IMR-90 (cell line): ENCODE measurements around the gene SEMA4D. TPM values are rescaled to one million over a fixed set of nuclear protein-coding genes. Genes with fewer than 3 reads are reported as not detected.

Experiments used
- ATAC-seq: fragments of 200-7000 bp; cut with Tn5 transposase; 2 replicates; pipeline ENCODE4 v1.9.1; 2020; ENCODE audit warnings: low read depth, mild to moderate bottlenecking, moderate library complexity
- BruUV-seq: library from RNA; stranded (reverse); fragments of 400-500 nt; replicated peaks from 2 replicates; lab custom pipeline; 2021; lab: Mats Ljungman, UMichigan
- CTCF ChIA-PET: fragments of 300-600 bp; formaldehyde crosslinking; extraction: SDS; loops from one replicate; lab custom pipeline; 2021; ENCODE audit warnings: antibody characterized with exemption; lab: Yijun Ruan, JAX
- POLR2A ChIA-PET: fragments of 300-600 bp; sonication (Branson Sonifier 250); formaldehyde crosslinking; loops from one replicate; lab custom pipeline; 2022; ENCODE audit warnings: antibody characterized with exemption; ENCODE audit not compliant: unreplicated experiment; lab: Charles Lee
- DNase-seq: peaks from one replicate; pipeline ENCODE4 v3.0.0; 2013
- H2AFZ ChIP-seq: replicated peaks from 2 replicates; pipeline ENCODE3; 2013; ENCODE audit warnings: low read length, mild to moderate bottlenecking; ENCODE audit not compliant: poor library complexity
- H2AK5ac ChIP-seq: 2 replicates; pipeline ENCODE4 v1.6.1; 2013; ENCODE audit warnings: low read depth, low read length, inconsistent platforms
- H2AK9ac ChIP-seq: replicated peaks from 2 replicates; pipeline ENCODE3; 2013; ENCODE audit warnings: mild to moderate bottlenecking, low read depth, low read length, moderate library complexity; ENCODE audit not compliant: poor library complexity
- H2BK120ac ChIP-seq: 2 replicates; pipeline ENCODE4 v1.6.1; 2013; ENCODE audit warnings: low read depth, low read length, inconsistent platforms
- H2BK15ac ChIP-seq: 3 replicates; pipeline ENCODE4 v1.6.1; 2013; ENCODE audit warnings: low read depth, low read length, inconsistent platforms
- H2BK20ac ChIP-seq: 2 replicates; pipeline ENCODE4 v1.6.1; 2013; ENCODE audit warnings: low read depth, mild to moderate bottlenecking, inconsistent platforms, low read length, moderate library complexity
- H2BK5ac ChIP-seq: 2 replicates; pipeline ENCODE4 v1.6.1; 2013; ENCODE audit warnings: mild to moderate bottlenecking, low read depth, low read length, inconsistent platforms; ENCODE audit not compliant: poor library complexity, severe bottlenecking
- H3K14ac ChIP-seq: replicated peaks from 2 replicates; pipeline ENCODE4 v1.6.1; 2013; ENCODE audit warnings: low read depth, low read length, inconsistent platforms
- H3K18ac ChIP-seq: 2 replicates; pipeline ENCODE4 v1.6.1; 2013; ENCODE audit warnings: low read depth, low read length, control low read depth
- H3K23ac ChIP-seq: 2 replicates; pipeline ENCODE4 v1.6.1; 2013; ENCODE audit warnings: low read depth, low read length, inconsistent platforms
- H3K27ac ChIP-seq: 2 replicates; pipeline ENCODE4 v1.5.1; 2013; ENCODE audit warnings: mild to moderate bottlenecking, control low read depth, low read length; ENCODE audit not compliant: insufficient read depth
- H3K27me3 ChIP-seq: 2 replicates; pipeline ENCODE4 v1.6.1; 2013; ENCODE audit warnings: low read length; ENCODE audit not compliant: control insufficient read depth, insufficient read depth
- H3K36me3 ChIP-seq: 2 replicates; pipeline ENCODE4 v1.6.1; 2013; ENCODE audit warnings: low read length, mixed read lengths; ENCODE audit not compliant: control insufficient read depth, insufficient read depth
- H3K4ac ChIP-seq: 2 replicates; pipeline ENCODE4 v1.6.1; 2013; ENCODE audit warnings: low read depth, low read length, inconsistent platforms
- H3K4me1 ChIP-seq: 2 replicates; pipeline ENCODE4 v1.6.1; 2013; ENCODE audit warnings: low read length, mixed read lengths; ENCODE audit not compliant: control insufficient read depth, insufficient read depth
- H3K4me2 ChIP-seq: 2 replicates; pipeline ENCODE4 v1.6.1; 2013; ENCODE audit warnings: low read depth, mild to moderate bottlenecking, control low read depth, low read length, moderate library complexity
- H3K4me3 ChIP-seq: 2 replicates; pipeline ENCODE4 v1.5.1; 2013; ENCODE audit warnings: low read depth, mild to moderate bottlenecking, control low read depth, low read length, moderate library complexity; ENCODE audit not compliant: insufficient read depth
- H3K56ac ChIP-seq: 2 replicates; pipeline ENCODE4 v1.6.1; 2013; ENCODE audit warnings: low read length, inconsistent platforms; ENCODE audit not compliant: insufficient read depth; ENCODE audit errors: extremely low read depth
- H3K79me1 ChIP-seq, 2 experiments: 2 replicates each; pipeline ENCODE4 v1.6.1; 2013; ENCODE audit warnings: low read length in 2 of 2, inconsistent platforms in 1 of 2, low read depth in 1 of 2
- H3K9ac ChIP-seq: 2 replicates; pipeline ENCODE4 v1.6.1; 2013; ENCODE audit warnings: low read depth, low read length, control low read depth
- H3K9me1 ChIP-seq: 2 replicates; pipeline ENCODE4 v1.6.1; 2013; ENCODE audit warnings: low read length, inconsistent platforms; ENCODE audit not compliant: insufficient read depth
- H3K9me3 ChIP-seq: 2 replicates; pipeline ENCODE4 v1.6.1; 2013; ENCODE audit warnings: low read length; ENCODE audit not compliant: control insufficient read depth, insufficient read depth
- H4K20me1 ChIP-seq: 2 replicates; pipeline ENCODE4 v1.6.1; 2013; ENCODE audit warnings: low read length, inconsistent platforms; ENCODE audit not compliant: insufficient read depth
- H4K5ac ChIP-seq: 2 replicates; pipeline ENCODE4 v1.6.1; 2013; ENCODE audit warnings: mild to moderate bottlenecking, low read depth, low read length, control low read depth
- H4K8ac ChIP-seq, 2 experiments: 2 replicates each; pipeline ENCODE4 v1.6.1; 2013; ENCODE audit warnings: low read depth in 2 of 2, low read length in 2 of 2, control low read depth in 1 of 2, inconsistent platforms in 1 of 2
- H4K91ac ChIP-seq: 2 replicates; pipeline ENCODE4 v1.6.1; 2013; ENCODE audit warnings: low read depth, low read length, inconsistent platforms; ENCODE audit not compliant: insufficient read depth
- BHLHE40 ChIP-seq: fragments of 150-350 bp; IDR thresholded peaks from 2 replicates; pipeline ENCODE4 v1.6.1; 2016; ENCODE audit warnings: mild to moderate bottlenecking, low read depth, low read length
- CEBPB ChIP-seq: IDR thresholded peaks from 2 replicates; pipeline ENCODE4 v1.6.1; 2012; ENCODE audit warnings: low read depth, low read length, improper control_type of control experiment
- CHD1 ChIP-seq: IDR thresholded peaks from 2 replicates; pipeline ENCODE4 v1.6.1; 2012; ENCODE audit warnings: low read depth, low read length, improper control_type of control experiment
- FOS ChIP-seq: fragments of 150-350 bp; IDR thresholded peaks from 2 replicates; pipeline ENCODE4 v1.6.1; 2016; ENCODE audit warnings: low read depth, low read length
- MAFK ChIP-seq: IDR thresholded peaks from 2 replicates; pipeline ENCODE4 v1.6.1; 2012; ENCODE audit warnings: low read depth, low read length, improper control_type of control experiment
- MAZ ChIP-seq: IDR thresholded peaks from 2 replicates; pipeline ENCODE4 v1.6.1; 2012; ENCODE audit warnings: low read depth, mild to moderate bottlenecking, low read length, improper control_type of control experiment, moderate library complexity, borderline replicate concordance
- MXI1 ChIP-seq: IDR thresholded peaks from 2 replicates; pipeline ENCODE4 v1.6.1; 2012; ENCODE audit warnings: low read depth, mild to moderate bottlenecking, low read length, moderate library complexity, borderline replicate concordance
- NFE2L2 ChIP-seq: fragments of 150-350 bp; IDR thresholded peaks from 2 replicates; pipeline ENCODE4 v1.6.1; 2016; ENCODE audit warnings: low read depth, mild to moderate bottlenecking, low read length
- POLR2A ChIP-seq: IDR thresholded peaks from 2 replicates; pipeline ENCODE4 v1.6.1; 2012; ENCODE audit warnings: mild to moderate bottlenecking, low read depth, low read length
- RAD21 ChIP-seq: IDR thresholded peaks from 2 replicates; pipeline ENCODE4 v1.6.1; 2012; ENCODE audit warnings: low read length, improper control_type of control experiment
- RCOR1 ChIP-seq: IDR thresholded peaks from 2 replicates; pipeline ENCODE4 v1.6.1; 2012; ENCODE audit warnings: mild to moderate bottlenecking, low read length, improper control_type of control experiment; ENCODE audit not compliant: insufficient replicate concordance
- RFX5 ChIP-seq: IDR thresholded peaks from 2 replicates; pipeline ENCODE4 v1.8.0; 2012; ENCODE audit warnings: low read depth, mild to moderate bottlenecking, low read length, moderate library complexity
- SMC3 ChIP-seq: fragments of 150-350 bp; IDR thresholded peaks from 2 replicates; pipeline ENCODE4 v1.6.1; 2016; ENCODE audit warnings: low read depth, mild to moderate bottlenecking, antibody characterized with exemption, low read length, moderate library complexity
- dilution Hi-C: fragments of 300-500 bp; cut with HindIII; formaldehyde crosslinking; loops from one replicate; pipeline ENCODE4 v1.14.3; 2018; ENCODE audit warnings: low sequenced_read_pairs; ENCODE audit not compliant: unreplicated experiment
- in situ Hi-C: fragments of 300-500 bp; cut with MboI; formaldehyde crosslinking; loops from 3 replicates; pipeline ENCODE4 v1.14.3; 2019; ENCODE audit warnings: low sequenced_read_pairs, inconsistent platforms, mixed read lengths
- intact Hi-C: fragments of 100-400 bp; cut with micrococcal nuclease; formaldehyde crosslinking; loops from 2 replicates; pipeline ENCODE4 v1.10.0; 2022
- polyA plus RNA-seq, 3 experiments: library from polyadenylated mRNA; depleted of rRNA; stranded (reverse); fragments of >200 nt; gene quantifications; 2 replicates each; pipeline ENCODE4 v1.2.3, GENCODE V29; 2012; ENCODE audit warnings: low replicate concordance in 1 of 3
- total RNA-seq: library from RNA; depleted of rRNA; stranded (reverse); fragments of >200 nt; gene quantifications from 2 replicates; pipeline ENCODE4 v1.2.3, GENCODE V29; 2012
- TF ChIP-seq, protein P1 (sequence below): conservative IDR thresholded peaks from 2 replicates; pipeline ENCODE4 v1.5.1; 2012; ENCODE audit warnings: mild to moderate bottlenecking, low read depth, low read length, improper control_type of control experiment
- TF ChIP-seq, protein P2 (sequence below): fragments of 150-350 bp; IDR thresholded peaks from 2 replicates; pipeline ENCODE4 v1.6.1; 2016; ENCODE audit warnings: low read depth, mild to moderate bottlenecking, low read length, moderate library complexity, borderline replicate concordance
- TF ChIP-seq, protein P3 (sequence below): fragments of 150-350 bp; IDR thresholded peaks from 2 replicates; pipeline ENCODE4 v1.6.1; 2017; ENCODE audit warnings: mild to moderate bottlenecking, antibody characterized with exemption, low read length, low read depth

SEMA4D gene
- total and polyA plus RNA-seq, 2 of the 4 experiments (the other 2 are of a cell fraction) = 0.90 to 1.5 TPM

DNA sequence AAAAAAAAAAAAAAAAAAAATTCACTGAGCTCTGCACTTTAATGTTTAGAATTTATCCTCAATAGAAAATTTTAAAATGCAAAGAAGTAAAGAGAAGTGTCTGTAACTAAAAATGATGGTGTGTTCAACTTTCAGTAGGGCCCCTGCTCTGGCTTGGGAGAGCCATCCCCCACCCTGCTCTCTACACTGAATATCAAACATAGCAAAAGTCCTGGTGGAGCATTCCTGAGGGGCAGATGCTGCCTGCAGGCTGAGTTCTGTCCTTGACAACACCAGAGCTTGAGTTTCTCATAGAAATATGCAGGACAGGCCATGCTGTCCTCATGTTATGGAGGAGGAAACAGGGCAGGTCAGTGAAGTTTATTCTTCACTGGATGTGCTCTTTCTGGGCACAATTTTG, 7.1 kb upstream of the SEMA4D start:
- peaks cover 18% of the 10 kb centered on the region for H3K27me3 ChIP-seq
- no peak overlapping the region for H2BK5ac ChIP-seq
- H2AK5ac ChIP-seq = no peak overlapping the region
- H2BK120ac ChIP-seq = no peak overlapping the region
- H3K23ac ChIP-seq = no peak overlapping the region
- no peak overlapping the region for H2AK9ac ChIP-seq
- H2AFZ ChIP-seq = no peak overlapping the region
- no peaks in the 10 kb centered on the region for H3K36me3 ChIP-seq
- no peaks in the 10 kb centered on the region for H3K9me3 ChIP-seq
- H3K18ac ChIP-seq = no peak overlapping the region
- DNase-seq = no peak
- in situ Hi-C loops = no loop called here
- no peak overlapping the region for H3K56ac ChIP-seq
- H3K4me2 ChIP-seq = no peak overlapping the region
- no peak overlapping the region for H4K91ac ChIP-seq
- ChIA-PET CTCF (no interaction called here), POLR2A (no interaction called here)
- H3K4ac ChIP-seq = no peak overlapping the region
- dilution Hi-C loops = no loop called here
- no peak overlapping the region for H2BK20ac ChIP-seq
- no peak overlapping the region for H3K9ac ChIP-seq
- no peak for ATAC-seq
- no peaks in the 10 kb centered on the region for H3K9me1 ChIP-seq
- no TSS peak for BruUV-seq
- H3K4me3 ChIP-seq = no peak overlapping the region
- H3K79me1 ChIP-seq = no peaks in the 10 kb centered on the region
- H3K27ac ChIP-seq = no peak overlapping the region
- no peaks in the 10 kb centered on the region for H3K4me1 ChIP-seq
- H4K5ac ChIP-seq = no peak overlapping the region
- TF ChIP-seq RCOR1 (no peak), MAZ (no peak), RAD21 (no peak), MXI1 (no peak), POLR2A (no peak), CEBPB (no peak), FOS (no peak), MAFK (no peak), BHLHE40 (no peak), RFX5 (no peak), NFE2L2 (no peak), SMC3 (no peak), CHD1 (no peak)
- TF ChIP-seq, protein P1, sequence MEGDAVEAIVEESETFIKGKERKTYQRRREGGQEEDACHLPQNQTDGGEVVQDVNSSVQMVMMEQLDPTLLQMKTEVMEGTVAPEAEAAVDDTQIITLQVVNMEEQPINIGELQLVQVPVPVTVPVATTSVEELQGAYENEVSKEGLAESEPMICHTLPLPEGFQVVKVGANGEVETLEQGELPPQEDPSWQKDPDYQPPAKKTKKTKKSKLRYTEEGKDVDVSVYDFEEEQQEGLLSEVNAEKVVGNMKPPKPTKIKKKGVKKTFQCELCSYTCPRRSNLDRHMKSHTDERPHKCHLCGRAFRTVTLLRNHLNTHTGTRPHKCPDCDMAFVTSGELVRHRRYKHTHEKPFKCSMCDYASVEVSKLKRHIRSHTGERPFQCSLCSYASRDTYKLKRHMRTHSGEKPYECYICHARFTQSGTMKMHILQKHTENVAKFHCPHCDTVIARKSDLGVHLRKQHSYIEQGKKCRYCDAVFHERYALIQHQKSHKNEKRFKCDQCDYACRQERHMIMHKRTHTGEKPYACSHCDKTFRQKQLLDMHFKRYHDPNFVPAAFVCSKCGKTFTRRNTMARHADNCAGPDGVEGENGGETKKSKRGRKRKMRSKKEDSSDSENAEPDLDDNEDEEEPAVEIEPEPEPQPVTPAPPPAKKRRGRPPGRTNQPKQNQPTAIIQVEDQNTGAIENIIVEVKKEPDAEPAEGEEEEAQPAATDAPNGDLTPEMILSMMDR = no peak
- TF ChIP-seq, protein P2, sequence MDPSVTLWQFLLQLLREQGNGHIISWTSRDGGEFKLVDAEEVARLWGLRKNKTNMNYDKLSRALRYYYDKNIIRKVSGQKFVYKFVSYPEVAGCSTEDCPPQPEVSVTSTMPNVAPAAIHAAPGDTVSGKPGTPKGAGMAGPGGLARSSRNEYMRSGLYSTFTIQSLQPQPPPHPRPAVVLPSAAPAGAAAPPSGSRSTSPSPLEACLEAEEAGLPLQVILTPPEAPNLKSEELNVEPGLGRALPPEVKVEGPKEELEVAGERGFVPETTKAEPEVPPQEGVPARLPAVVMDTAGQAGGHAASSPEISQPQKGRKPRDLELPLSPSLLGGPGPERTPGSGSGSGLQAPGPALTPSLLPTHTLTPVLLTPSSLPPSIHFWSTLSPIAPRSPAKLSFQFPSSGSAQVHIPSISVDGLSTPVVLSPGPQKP = no peak
- TF ChIP-seq, protein P3, sequence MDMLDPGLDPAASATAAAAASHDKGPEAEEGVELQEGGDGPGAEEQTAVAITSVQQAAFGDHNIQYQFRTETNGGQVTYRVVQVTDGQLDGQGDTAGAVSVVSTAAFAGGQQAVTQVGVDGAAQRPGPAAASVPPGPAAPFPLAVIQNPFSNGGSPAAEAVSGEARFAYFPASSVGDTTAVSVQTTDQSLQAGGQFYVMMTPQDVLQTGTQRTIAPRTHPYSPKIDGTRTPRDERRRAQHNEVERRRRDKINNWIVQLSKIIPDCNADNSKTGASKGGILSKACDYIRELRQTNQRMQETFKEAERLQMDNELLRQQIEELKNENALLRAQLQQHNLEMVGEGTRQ = no peak
- no peak overlapping the region for H3K14ac ChIP-seq
- no peak overlapping the region for H4K8ac ChIP-seq
- H4K20me1 ChIP-seq = no peaks in the 10 kb centered on the region
- intact Hi-C loops = no loop called here
- no peak overlapping the region for H2BK15ac ChIP-seq
